Neural cell (in vitro differentiated cells): Measurements from ENCODE around the gene CLNK. TPM values are rescaled to one million over a fixed set of nuclear protein-coding genes. Genes with fewer than 3 reads are reported as not detected.
"Not testable (repeated sequence)": the region's sequence is repeated elsewhere in the genome, so short reads cannot be mapped to it uniquely, and the experiment has no call there.

Experiments
- H2AFZ ChIP-seq: fragments of 200-600, 300-800 bp; sonication (generic), shearing (Covaris generic); 2 replicates; pipeline ENCODE4 v1.6.0; 2014; ENCODE audit warnings: low read depth, mild to moderate bottlenecking, antibody characterized with exemption, low read length, moderate library complexity
- H3F3A ChIP-seq: fragments of 200-600 bp; shearing (Covaris generic); 2 replicates; pipeline ENCODE4 v1.6.1; 2016; ENCODE audit warnings: mild to moderate bottlenecking, moderate library complexity, mixed read lengths, antibody characterized with exemption, low read length; ENCODE audit not compliant: insufficient read depth, poor library complexity, severe bottlenecking
- H3K27ac ChIP-seq: fragments of 200-600, 300-800 bp; sonication (generic), shearing (Covaris generic); 2 replicates; pipeline ENCODE4 v1.5.1; 2014; ENCODE audit warnings: mild to moderate bottlenecking, low read length, moderate library complexity
- H3K27me3 ChIP-seq: fragments of 300-800, 200-600 bp; sonication (generic), shearing (Covaris generic); 2 replicates; pipeline ENCODE4 v1.6.0; 2014; ENCODE audit warnings: mild to moderate bottlenecking, low read depth, low read length, moderate library complexity; ENCODE audit not compliant: insufficient read depth
- H3K36me3 ChIP-seq: fragments of 300-800, 200-600 bp; sonication (generic), shearing (Covaris generic); 2 replicates; pipeline ENCODE4 v1.5.1; 2014; ENCODE audit warnings: mild to moderate bottlenecking, antibody characterized with exemption, low read length, moderate library complexity; ENCODE audit not compliant: insufficient read depth
- H3K4me2 ChIP-seq: fragments of 300-800, 200-600 bp; sonication (generic), shearing (Covaris generic); 2 replicates; pipeline ENCODE4 v1.6.0; 2014; ENCODE audit warnings: mild to moderate bottlenecking, low read length
- H3K4me3 ChIP-seq: fragments of 300-800, 200-600 bp; sonication (generic), shearing (Covaris generic); 2 replicates; pipeline ENCODE4 v1.5.1; 2014; ENCODE audit warnings: mild to moderate bottlenecking, low read length, moderate library complexity
- H3K79me2 ChIP-seq: fragments of 200-600 bp; shearing (Covaris generic); replicated peaks from 2 replicates; pipeline ENCODE4 v1.6.0; 2014; ENCODE audit warnings: mild to moderate bottlenecking, low read length, moderate library complexity; ENCODE audit not compliant: insufficient read depth
- H3K9ac ChIP-seq: fragments of 300-800, 200-600 bp; sonication (generic), shearing (Covaris generic); 2 replicates; pipeline ENCODE4 v1.6.1; 2016; ENCODE audit warnings: mild to moderate bottlenecking, low read length, mixed read lengths
- H3K9me2 ChIP-seq: fragments of 200-600 bp; shearing (Covaris generic); 2 replicates; pipeline ENCODE4 v1.6.1; 2016; ENCODE audit warnings: mild to moderate bottlenecking, low read length, mixed read lengths; ENCODE audit not compliant: insufficient read depth
- H3K9me3 ChIP-seq: fragments of 200-600, 300-800 bp; sonication (generic), shearing (Covaris generic); 2 replicates; pipeline ENCODE4 v1.6.1; 2016; ENCODE audit warnings: mild to moderate bottlenecking, mixed run types, low read length, moderate library complexity, mixed read lengths
- H4K20me1 ChIP-seq: fragments of 200-600 bp; shearing (Covaris generic); 2 replicates; pipeline ENCODE4 v1.6.1; 2016; ENCODE audit warnings: mild to moderate bottlenecking, mixed run types; ENCODE audit not compliant: insufficient read depth
- CTCF ChIP-seq: fragments of 450-650 bp; IDR thresholded peaks from 2 replicates; pipeline ENCODE4 v1.5.1; 2014; ENCODE audit warnings: antibody characterized with exemption, mild to moderate bottlenecking, moderate library complexity; ENCODE audit not compliant: poor library complexity, severe bottlenecking
- EP300 ChIP-seq: fragments of 450-650 bp; conservative IDR thresholded peaks from 2 replicates; pipeline ENCODE4 v1.6.1; 2014; ENCODE audit warnings: antibody characterized with exemption, mild to moderate bottlenecking, moderate library complexity; ENCODE audit not compliant: poor library complexity, severe bottlenecking
- EZH2 ChIP-seq: fragments of 200-600, 300-800 bp; shearing (Covaris generic), sonication (generic); IDR thresholded peaks from 2 replicates; pipeline ENCODE4 v1.6.1; 2014; ENCODE audit warnings: antibody characterized with exemption, low read length, borderline replicate concordance, mild to moderate bottlenecking; ENCODE audit not compliant: insufficient read depth, poor library complexity, severe bottlenecking
- MXI1 ChIP-seq: fragments of 450-650 bp; conservative IDR thresholded peaks from 2 replicates; pipeline ENCODE4 v1.6.1; 2014; ENCODE audit warnings: antibody characterized with exemption, mild to moderate bottlenecking; ENCODE audit not compliant: poor library complexity, severe bottlenecking
- POLR2AphosphoS5 ChIP-seq: IDR thresholded peaks from 2 replicates; pipeline ENCODE4 v1.6.1; 2012
- RAD21 ChIP-seq: fragments of 450-650 bp; conservative IDR thresholded peaks from 2 replicates; pipeline ENCODE4 v1.6.1; 2014; ENCODE audit warnings: antibody characterized with exemption, mild to moderate bottlenecking, moderate library complexity
- REST ChIP-seq: IDR thresholded peaks from 2 replicates; pipeline ENCODE4 v1.6.1; 2012; ENCODE audit warnings: borderline replicate concordance
- SMC3 ChIP-seq: fragments of 450-650 bp; conservative IDR thresholded peaks from 2 replicates; pipeline ENCODE4 v1.6.1; 2014; ENCODE audit warnings: antibody characterized with exemption, mild to moderate bottlenecking, moderate library complexity; ENCODE audit not compliant: poor library complexity
- TAF1 ChIP-seq: IDR thresholded peaks from 2 replicates; pipeline ENCODE4 v1.6.1; 2012; ENCODE audit warnings: low read depth
- polyA plus RNA-seq: library from polyadenylated mRNA; depleted of rRNA; stranded (reverse); fragments of >200 nt; gene quantifications from 2 replicates; pipeline ENCODE4 v1.2.3, GENCODE V29; 2014

The CLNK gene
- polyA plus RNA-seq, 1 donor from 2014 or later, result not detected

DNA sequence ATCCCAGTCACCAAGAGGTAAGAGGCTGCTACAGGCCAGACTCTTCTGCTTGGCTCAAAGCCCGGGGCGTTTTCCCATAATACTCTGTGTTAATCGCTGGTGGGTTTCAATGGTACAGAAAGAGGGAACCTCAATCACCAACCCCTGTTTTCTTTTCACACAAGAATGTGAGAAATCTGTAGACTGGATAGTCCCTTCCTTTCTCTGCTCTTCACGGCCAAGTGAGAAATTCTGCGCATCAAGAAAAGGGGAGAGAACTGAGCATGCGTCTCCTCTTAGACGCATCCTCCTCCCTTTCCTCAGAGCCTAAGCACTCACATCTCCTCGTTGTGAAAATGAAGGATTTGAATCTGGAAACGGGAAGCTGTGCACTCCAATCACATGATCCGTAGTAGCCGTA lies 64.7 kb downstream of the CLNK start:
- Histone ChIP-seq H3K27me3 (no peaks in the 10 kb centered on the region), H3K9ac (no peak overlapping the region), H3K36me3 (no peaks in the 10 kb centered on the region), H3K4me3 (no peak overlapping the region), H3K9me2 (no peaks in the 10 kb centered on the region), H3K79me2 (no peaks in the 10 kb centered on the region), H2AFZ (no peak overlapping the region), H3K9me3 (no peaks in the 10 kb centered on the region), H3K27ac (no peak overlapping the region), H4K20me1 (no peaks in the 10 kb centered on the region), H3F3A (no peaks in the 10 kb centered on the region), H3K4me2 (no peak overlapping the region)
- no peak for TF ChIP-seq POLR2AphosphoS5
- no peak for TF ChIP-seq EZH2
- TF ChIP-seq TAF1, result no peak
- TF ChIP-seq CTCF, result no peak
- no peak for TF ChIP-seq REST
- no peak for TF ChIP-seq SMC3
- TF ChIP-seq RAD21, result no peak
- TF ChIP-seq MXI1, result no peak
- TF ChIP-seq EP300, result no peak

DNA sequence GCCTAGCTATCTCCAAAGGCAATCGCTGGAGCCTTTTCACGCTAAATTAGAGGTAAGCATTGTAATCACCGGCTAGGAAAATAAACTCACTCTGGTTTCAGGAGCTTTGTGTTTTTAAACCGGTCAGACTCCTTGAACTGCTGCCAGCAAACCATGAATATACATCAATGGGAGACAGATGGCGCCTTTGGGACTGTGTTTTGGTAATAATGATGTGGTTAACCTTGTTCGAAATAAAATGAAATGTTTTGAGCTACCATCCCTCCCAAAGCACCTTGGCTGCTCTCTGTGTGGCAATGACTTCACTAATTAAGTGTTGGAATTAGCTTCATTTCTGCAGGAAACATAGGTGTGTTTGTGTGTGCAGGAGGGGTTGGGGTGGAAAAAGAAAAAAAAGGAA lies 65.3 kb downstream of the CLNK start:
- Histone ChIP-seq H3F3A (no peaks in the 10 kb centered on the region), H3K9me2 (no peaks in the 10 kb centered on the region), H3K79me2 (no peaks in the 10 kb centered on the region), H3K4me2 (no peak overlapping the region), H2AFZ (no peak overlapping the region), H4K20me1 (no peaks in the 10 kb centered on the region), H3K27me3 (no peaks in the 10 kb centered on the region), H3K4me3 (no peak overlapping the region), H3K9me3 (no peaks in the 10 kb centered on the region), H3K36me3 (no peaks in the 10 kb centered on the region), H3K27ac (no peak overlapping the region), H3K9ac (no peak overlapping the region)
- TF ChIP-seq SMC3 (no peak), EZH2 (no peak), EP300 (no peak), MXI1 (no peak), REST (no peak), POLR2AphosphoS5 (no peak), RAD21 (no peak), TAF1 (no peak), CTCF (no peak)

GRCh38 chr4:10614926-10615325 lies 69.6 kb downstream of the CLNK start:
- not testable (repeated sequence) for H2AFZ ChIP-seq, H3K4me3 ChIP-seq, H3K36me3 ChIP-seq, H3K9me2 ChIP-seq, H3K9me3 ChIP-seq, H3K27me3 ChIP-seq, H3F3A ChIP-seq, H3K4me2 ChIP-seq, H3K27ac ChIP-seq, H3K79me2 ChIP-seq, H4K20me1 ChIP-seq, H3K9ac ChIP-seq
